Vagina (tissue), 2 donors: ENCODE results near the gene JAKMIP1. TPM values are rescaled to one million over a fixed set of nuclear protein-coding genes. Genes with fewer than 3 reads are reported as not detected.

Experiments
- DNase-seq, 2 donors: peaks; one replicate each; pipeline ENCODE4 v3.0.0-alpha.2; 2017; ENCODE audit errors: extremely low spot score in 2 of 2
- H3K27ac ChIP-seq: fragments of 200-600 bp; sonication (generic); one replicate; pipeline ENCODE4 v1.5.1; 2019
- H3K27me3 ChIP-seq: fragments of 200-600 bp; sonication (generic); one replicate; pipeline ENCODE4 v1.5.1; 2019
- H3K36me3 ChIP-seq, 2 donors: fragments of 200-600 bp; sonication (generic); one replicate each; pipeline ENCODE4 v1.5.1; 2017 to 2019
- H3K4me1 ChIP-seq: fragments of 200-600 bp; sonication (generic); one replicate; pipeline ENCODE4 v1.5.1; 2019
- H3K4me3 ChIP-seq, 2 donors: fragments of 200-600 bp; sonication (generic); 1 replicate in 1 of 2; 2 replicates in 1 of 2; pipeline ENCODE4 v1.5.1; 2016 to 2019
- H3K9me3 ChIP-seq: fragments of 200-600 bp; sonication (generic); one replicate; pipeline ENCODE4 v1.5.1; 2019
- CTCF ChIP-seq, 3 experiments: fragments of 450-650 bp in 2 of 3; fragments of 200-600 bp in 1 of 3; sonication (generic) in 1 of 3; IDR thresholded peaks; one replicate each; pipeline ENCODE4 v1.5.1; 2017 to 2019; ENCODE audit warnings: antibody characterized with exemption in 3 of 3, mild to moderate bottlenecking in 2 of 3, moderate library complexity in 2 of 3
- POLR2A ChIP-seq, 2 donors: fragments of 450-650 bp; IDR thresholded peaks; one replicate each; pipeline ENCODE4 v1.6.1; 2017; ENCODE audit warnings: antibody characterized with exemption in 2 of 2, mild to moderate bottlenecking in 2 of 2, moderate library complexity in 2 of 2
- POLR2AphosphoS5 ChIP-seq, 2 donors: sonication (generic); formaldehyde crosslinking; IDR thresholded peaks; one replicate each; pipeline ENCODE4 v1.9.0; 2017; ENCODE audit warnings: antibody characterized with exemption in 2 of 2, mild to moderate bottlenecking in 2 of 2, low read depth in 1 of 2; ENCODE audit not compliant: insufficient read depth in 1 of 2
- intact Hi-C: fragments of 100-400 bp; cut with DNase I; formaldehyde crosslinking; loops from one replicate; pipeline ENCODE4 v1.15.1; 2023
- total RNA-seq: library from RNA; depleted of rRNA; stranded (reverse); fragments of >200 nt; gene quantifications from one replicate; pipeline ENCODE4 v1.2.3, GENCODE V29; 2016

The JAKMIP1 gene
- total RNA-seq, 1 donor from 2014 or later, result 5.2 TPM

GRCh38 chr4:6076391-6076790, 124.0 kb downstream of the JAKMIP1 start:
- H3K4me1 ChIP-seq, result no peaks in the 10 kb centered on the region
- TF ChIP-seq POLR2A (IDR thresholded peaks at IDR 0.05), result no peak
- TF ChIP-seq POLR2AphosphoS5 (IDR thresholded peaks at IDR 0.05; ENCODE audit: insufficient read depth in 1 of 2, low read depth in 1 of 2), result no peak
- no peak for TF ChIP-seq CTCF (IDR thresholded peaks at IDR 0.05)
- DNase-seq, result no peak
- no peaks in the 10 kb centered on the region for H3K27me3 ChIP-seq
- intact Hi-C loops, result no loop called here
- H3K36me3 ChIP-seq, result no peaks in the 10 kb centered on the region
- no peak overlapping the region for H3K27ac ChIP-seq
- no peak overlapping the region for H3K4me3 ChIP-seq
- H3K9me3 ChIP-seq, result no peaks in the 10 kb centered on the region

GRCh38 chr4:6074758-6075157, 125.6 kb downstream of the JAKMIP1 start:
- intact Hi-C loops, result no loop called here
- no peaks in the 10 kb centered on the region for H3K27me3 ChIP-seq
- no peak overlapping the region for H3K27ac ChIP-seq
- no peaks in the 10 kb centered on the region for H3K36me3 ChIP-seq
- no peaks in the 10 kb centered on the region for H3K4me1 ChIP-seq
- no peak overlapping the region for H3K4me3 ChIP-seq
- DNase-seq, result no peak
- no peak for TF ChIP-seq POLR2AphosphoS5 (IDR thresholded peaks at IDR 0.05; ENCODE audit: insufficient read depth in 1 of 2, low read depth in 1 of 2)
- TF ChIP-seq CTCF (IDR thresholded peaks at IDR 0.05), result no peak
- no peak for TF ChIP-seq POLR2A (IDR thresholded peaks at IDR 0.05)
- no peaks in the 10 kb centered on the region for H3K9me3 ChIP-seq

GRCh38 chr4:6071959-6072720, 128.2 kb downstream of the JAKMIP1 start:
- Histone ChIP-seq H3K27ac (no peak overlapping the region), H3K36me3 (no peaks in the 10 kb centered on the region), H3K9me3 (no peaks in the 10 kb centered on the region), H3K4me1 (no peaks in the 10 kb centered on the region), H3K27me3 (no peaks in the 10 kb centered on the region), H3K4me3 (no peak overlapping the region)
- TF ChIP-seq CTCF (IDR thresholded peaks at IDR 0.05), result no peak
- TF ChIP-seq POLR2A (IDR thresholded peaks at IDR 0.05), result no peak
- no peak for TF ChIP-seq POLR2AphosphoS5 (IDR thresholded peaks at IDR 0.05; ENCODE audit: insufficient read depth in 1 of 2, low read depth in 1 of 2)
- intact Hi-C loops, result no loop called here
- no peak for DNase-seq

- Histone ChIP-seq H3K4me3 (no peak overlapping the region), H3K9me3 (no peaks in the 10 kb centered on the region), H3K27me3 (no peaks in the 10 kb centered on the region), H3K27ac (no peak overlapping the region), H3K36me3 (no peaks in the 10 kb centered on the region), H3K4me1 (no peaks in the 10 kb centered on the region)
- TF ChIP-seq POLR2AphosphoS5 (IDR thresholded peaks at IDR 0.05; ENCODE audit: insufficient read depth in 1 of 2, low read depth in 1 of 2) (no peak), POLR2A (IDR thresholded peaks at IDR 0.05) (no peak), CTCF (IDR thresholded peaks at IDR 0.05) (no peak)
- no peak for DNase-seq
- intact Hi-C loops, result no loop called here
These were observed 129.0 kb downstream of the JAKMIP1 start for GRCh38 chr4:6071191-6071958.
